Right lobe of liver (tissue), 4 donors: ENCODE results near the gene FAM241B.

Experiments used
- CTCF ChIP-seq, 4 donors: fragments of 200-600 bp in 3 of 4; fragments of 450-650 bp in 1 of 4; IDR thresholded peaks; one replicate each; pipeline versions ENCODE4 v1.5.1 to v1.8.0; 2016 to 2022; ENCODE audit warnings: antibody characterized with exemption in 4 of 4, mild to moderate bottlenecking in 2 of 4
- POLR2A ChIP-seq: fragments of 450-650 bp; IDR thresholded peaks from one replicate; pipeline ENCODE4 v1.6.1; 2017; ENCODE audit warnings: antibody characterized with exemption, mild to moderate bottlenecking
- donor health status: DM: no; HTN: no; CAD: no.
- donor health status: DM: no; HTN: no; CAD: no.
- donor health status: DM: no; HTN: yes; CAD: no.

DNA sequence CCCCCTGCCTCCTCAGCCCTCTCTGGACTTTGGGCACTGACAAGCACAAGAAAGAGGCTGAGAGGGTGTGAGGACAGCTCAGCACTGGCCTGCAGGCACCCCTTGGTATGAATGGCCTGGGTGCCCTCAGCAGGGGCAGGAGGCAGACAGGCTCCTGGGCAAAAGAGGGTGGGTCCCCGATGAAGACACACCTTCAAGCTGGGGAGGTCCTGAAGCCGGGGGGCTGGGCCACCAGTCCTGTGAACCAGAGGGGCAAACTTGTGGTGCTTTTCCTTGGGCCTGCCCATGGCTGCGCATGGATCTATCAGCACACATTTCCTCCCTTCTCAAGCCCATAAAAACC, 22.8 kb downstream of the FAM241B start:
- TF ChIP-seq CTCF (IDR thresholded peaks at IDR 0.05) = no peak
- TF ChIP-seq POLR2A = no peak
